Activated T-helper 1 cell treated with Interleukin-2 at 50 U/mL for 16 hours (primary cell): ENCODE measurements around the gene MBD4.

Source experiments
- DNase-seq: peaks from one replicate; pipeline ENCODE4 v3.0.0-alpha.2; 2020; ENCODE audit warnings: low read depth

Gene MBD4

DNA sequence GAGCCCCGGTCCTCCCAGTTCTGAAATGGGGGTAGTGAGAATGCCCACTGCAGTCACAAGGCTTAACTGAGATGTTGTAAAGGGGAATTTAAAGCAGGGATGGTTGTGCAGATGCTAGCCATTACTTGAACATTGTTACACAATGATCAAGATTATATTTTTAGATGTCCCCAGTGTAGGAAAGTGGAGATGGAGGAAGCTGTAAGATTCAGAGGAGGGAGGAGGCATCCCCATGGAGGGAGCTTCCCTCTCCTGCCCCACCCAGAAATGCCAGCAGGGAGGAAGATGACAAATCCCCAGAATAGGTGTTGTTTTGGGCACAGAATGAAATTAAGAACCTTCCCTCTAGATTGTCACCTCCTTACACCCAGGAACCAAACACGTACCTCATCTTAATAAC is 57.4 kb downstream of the MBD4 start:
- DNase-seq: no peak
